ENCODE results near the gene LRRC43.

GRCh38 chr12:122139266-122139665, 43.7 kb upstream of the LRRC43 start:
- TF ChIP-seq POLR2A (IDR thresholded peaks at IDR 0.05; ENCODE audit: extremely low read depth, insufficient read length) = no peak
- no peak for TF ChIP-seq CTCF (IDR thresholded peaks at IDR 0.05; ENCODE audit: low read depth, low read length)
- no peak for TF ChIP-seq MAX (IDR thresholded peaks at IDR 0.05; ENCODE audit: low read depth, low read length)
- TF ChIP-seq MYC (IDR thresholded peaks at IDR 0.05; ENCODE audit: low read depth, low read length) = no peak
